Upper lobe of left lung (tissue), 6 donors: ENCODE measurements around the gene ECT2L. TPM values are rescaled to one million over a fixed set of nuclear protein-coding genes. Genes with fewer than 3 reads are reported as not detected.
"Not testable (repeated sequence)": the region's sequence is repeated elsewhere in the genome, so short reads cannot be mapped to it uniquely, and the experiment has no call there.

Source experiments
- ATAC-seq, 2 donors: fragments of 200-7000 bp; cut with Tn5 transposase; one replicate each; pipeline ENCODE4 v1.9.1; 2022; ENCODE audit warnings: mild to moderate bottlenecking in 2 of 2, moderate library complexity in 2 of 2; ENCODE audit not compliant: low FRiP score in 2 of 2
- DNase-seq, 2 donors: peaks; one replicate each; pipeline ENCODE4 v3.0.0-alpha.2; 2019 to 2020
- H3K27ac ChIP-seq, 4 donors: fragments of 200-600 bp; sonication (generic); one replicate each; pipeline ENCODE4 v1.5.1; 2016 to 2019
- H3K27me3 ChIP-seq, 4 donors: fragments of 200-600 bp; sonication (generic); one replicate each; pipeline ENCODE4 v1.5.1; 2017 to 2019
- H3K36me3 ChIP-seq, 4 donors: fragments of 200-600 bp; sonication (generic); one replicate each; pipeline ENCODE4 v1.5.1; 2016 to 2019
- H3K4me1 ChIP-seq, 4 donors: fragments of 200-600 bp; sonication (generic); one replicate each; pipeline ENCODE4 v1.5.1; 2018 to 2019
- H3K4me3 ChIP-seq, 4 donors: fragments of 200-600 bp; sonication (generic); one replicate each; pipeline ENCODE4 v1.5.1; 2017 to 2019; ENCODE audit warnings: mild to moderate bottlenecking in 2 of 4, moderate library complexity in 1 of 4
- H3K9me3 ChIP-seq, 4 donors: fragments of 200-600 bp; sonication (generic); one replicate each; pipeline ENCODE4 v1.5.1; 2018 to 2019
- EP300 ChIP-seq, 4 donors: sonication (generic); formaldehyde crosslinking; IDR thresholded peaks; one replicate each; pipeline ENCODE4 v1.5.1; 2017; ENCODE audit warnings: antibody characterized with exemption in 4 of 4, control low read depth in 2 of 4
- POLR2A ChIP-seq, 4 donors: fragments of 450-650 bp; IDR thresholded peaks; one replicate each; pipeline ENCODE4 v1.5.1; 2016 to 2017; ENCODE audit warnings: antibody characterized with exemption in 4 of 4, mild to moderate bottlenecking in 2 of 4
- POLR2AphosphoS5 ChIP-seq, 2 donors: sonication (generic); formaldehyde crosslinking; IDR thresholded peaks; one replicate each; pipeline ENCODE4 v1.5.1; 2017; ENCODE audit warnings: antibody characterized with exemption in 2 of 2
- WGBS, 2 donors: methylation state at CpG; one replicate each; pipeline ENCODE4 v1.1.5; 2017 to 2018; 5-methylcytosine and 5-hydroxymethylcytosine counted together
- total RNA-seq, 6 donors: library from RNA; depleted of rRNA in 4 of 6; stranded (reverse); fragments of >200 nt in 4 of 6; gene quantifications; one replicate each; pipeline versions ENCODE4 v1.1.0 to v1.2.1, GENCODE V29; 2016 to 2021
- TF ChIP-seq, protein P1 (sequence below), 6 experiments: fragments of 450-650 bp in 4 of 6; fragments of 200-600 bp in 2 of 6; sonication (generic) in 2 of 6; IDR thresholded peaks; one replicate each; pipeline ENCODE4 v1.5.1; 2016 to 2019; ENCODE audit warnings: antibody characterized with exemption in 6 of 6
- donor health status: DM: no; HTN: no; CAD: no; lungs with moderate emphysema.
- donor health status: DM: no; HTN: yes; CAD: no; lungs with severe emphysema.

The ECT2L gene
- total RNA-seq, 6 donors from 2014 or later = 0.20 to 28.4 (median 3.1) TPM

DNA sequence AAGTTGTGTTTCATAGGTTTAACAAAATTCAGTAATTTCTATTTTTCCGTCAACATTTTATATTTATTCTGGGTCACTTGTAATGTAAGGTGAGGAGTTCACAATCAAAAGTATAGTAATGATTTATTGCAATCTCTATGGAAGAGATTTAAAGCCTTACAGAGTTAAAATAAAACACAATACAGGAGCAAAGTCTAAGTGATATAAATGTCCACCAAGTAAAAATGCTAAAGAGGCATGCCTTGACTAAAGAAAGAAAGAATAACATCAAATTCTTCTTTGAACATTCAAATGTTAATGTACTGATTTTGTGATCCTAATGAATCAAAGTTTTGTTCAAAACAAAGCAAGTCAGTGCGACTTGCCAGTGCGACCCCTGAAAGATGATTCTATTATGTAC lies 130.7 kb downstream of the ECT2L start:
- no peak for ATAC-seq
- WGBS, 2 donors = 89 to 97% methylated on average over 3 of the region's 3 CpGs

GRCh38 chr6:138931660-138932059 lies 135.8 kb downstream of the ECT2L start:
- Histone ChIP-seq H3K4me3 (no peak overlapping the region), H3K9me3 (no peaks in the 10 kb centered on the region), H3K27me3 (no peaks in the 10 kb centered on the region), H3K4me1 (no peaks in the 10 kb centered on the region), H3K36me3 (peaks cover 0 to 31% (median 2%) of the 10 kb centered on the region in 4 donors), H3K27ac (no peak overlapping the region)
- 68 to 77% methylated on average over 1 of the region's 1 CpG for WGBS, 2 donors
- DNase-seq = no peak
- TF ChIP-seq POLR2A (IDR thresholded peaks at IDR 0.05) (no peak), POLR2AphosphoS5 (IDR thresholded peaks at IDR 0.05) (no peak), EP300 (IDR thresholded peaks at IDR 0.05) (no peak)
- TF ChIP-seq, protein P1, sequence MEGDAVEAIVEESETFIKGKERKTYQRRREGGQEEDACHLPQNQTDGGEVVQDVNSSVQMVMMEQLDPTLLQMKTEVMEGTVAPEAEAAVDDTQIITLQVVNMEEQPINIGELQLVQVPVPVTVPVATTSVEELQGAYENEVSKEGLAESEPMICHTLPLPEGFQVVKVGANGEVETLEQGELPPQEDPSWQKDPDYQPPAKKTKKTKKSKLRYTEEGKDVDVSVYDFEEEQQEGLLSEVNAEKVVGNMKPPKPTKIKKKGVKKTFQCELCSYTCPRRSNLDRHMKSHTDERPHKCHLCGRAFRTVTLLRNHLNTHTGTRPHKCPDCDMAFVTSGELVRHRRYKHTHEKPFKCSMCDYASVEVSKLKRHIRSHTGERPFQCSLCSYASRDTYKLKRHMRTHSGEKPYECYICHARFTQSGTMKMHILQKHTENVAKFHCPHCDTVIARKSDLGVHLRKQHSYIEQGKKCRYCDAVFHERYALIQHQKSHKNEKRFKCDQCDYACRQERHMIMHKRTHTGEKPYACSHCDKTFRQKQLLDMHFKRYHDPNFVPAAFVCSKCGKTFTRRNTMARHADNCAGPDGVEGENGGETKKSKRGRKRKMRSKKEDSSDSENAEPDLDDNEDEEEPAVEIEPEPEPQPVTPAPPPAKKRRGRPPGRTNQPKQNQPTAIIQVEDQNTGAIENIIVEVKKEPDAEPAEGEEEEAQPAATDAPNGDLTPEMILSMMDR (IDR thresholded peaks at IDR 0.05) = no peak
- no peak for ATAC-seq

More for the DNA sequence above, 130.7 kb downstream of the ECT2L start:
- TF ChIP-seq, protein P1 (IDR thresholded peaks at IDR 0.05) = no peak
- TF ChIP-seq POLR2AphosphoS5 (IDR thresholded peaks at IDR 0.05) = no peak
- no peak for TF ChIP-seq EP300 (IDR thresholded peaks at IDR 0.05)
- TF ChIP-seq POLR2A (IDR thresholded peaks at IDR 0.05) = no peak
- Histone ChIP-seq H3K36me3 (peaks cover 0 to 26% (median 2%) of the 10 kb centered on the region in 4 donors), H3K27ac (no peak overlapping the region), H3K4me3 (no peak overlapping the region), H3K9me3 (no peaks in the 10 kb centered on the region), H3K27me3 (no peaks in the 10 kb centered on the region), H3K4me1 (no peaks in the 10 kb centered on the region)
- DNase-seq = no peak

- WGBS, 2 donors = 95 to 100% methylated on average over 1 of the region's 1 CpG
- ATAC-seq, H3K27me3 ChIP-seq, H3K4me3 ChIP-seq, H3K27ac ChIP-seq, H3K4me1 ChIP-seq, H3K9me3 ChIP-seq, DNase-seq: not testable (repeated sequence)
- peaks cover 0 to 51% (median 3%) of the 10 kb centered on the region in 4 donors for H3K36me3 ChIP-seq
Measured at GRCh38 chr6:138936873-138937272, 141.0 kb downstream of the ECT2L start.

DNA sequence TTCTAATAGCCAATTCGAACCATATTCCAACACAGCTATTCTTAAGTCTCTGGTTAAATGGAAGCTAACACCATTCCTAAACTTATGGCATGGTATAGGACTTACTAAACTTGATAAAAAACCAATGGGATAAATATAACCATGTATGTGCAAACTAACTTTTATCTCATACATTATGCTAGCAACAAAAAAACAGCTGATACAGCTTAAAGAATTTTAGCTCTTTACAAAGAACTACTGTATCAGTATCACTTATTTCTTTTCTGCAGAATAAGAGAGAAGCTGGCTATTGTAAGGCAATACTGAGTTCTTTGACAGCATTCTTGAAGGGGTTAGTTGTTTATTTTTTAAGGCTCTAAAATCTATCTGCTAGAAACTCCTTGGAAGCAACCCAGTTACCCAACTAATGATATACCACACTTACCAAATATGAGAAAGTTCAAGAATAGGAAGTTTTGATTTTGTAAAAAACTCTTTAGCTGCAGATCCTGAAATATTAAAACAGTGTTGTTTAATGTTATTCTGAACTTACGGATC lies 147.3 kb downstream of the ECT2L start:
- H3K36me3 ChIP-seq = peaks cover 0 to 61% (median 17%) of the 10 kb centered on the region in 4 donors

DNA sequence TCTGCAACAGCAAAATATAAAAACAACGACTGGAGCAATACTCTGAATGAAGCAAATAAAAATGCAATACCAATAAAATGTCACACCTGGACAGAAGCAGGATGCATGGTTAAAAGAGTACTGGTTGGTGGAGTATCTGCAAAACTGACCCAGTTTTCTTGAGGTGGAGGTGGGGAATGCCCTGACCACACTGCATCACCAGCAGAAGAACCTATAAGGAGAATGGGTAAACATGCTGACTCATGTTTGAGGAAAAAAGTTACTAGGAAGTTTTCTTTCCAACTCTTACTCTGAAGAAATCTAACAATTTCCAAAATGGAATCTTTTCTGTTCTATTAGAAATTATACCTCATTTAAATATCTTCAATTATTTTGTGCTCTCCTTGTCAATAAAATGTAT lies 148.5 kb downstream of the ECT2L start:
- Histone ChIP-seq H3K4me1 (peaks cover 4 to 14% (median 9%) of the 10 kb centered on the region in 4 donors), H3K36me3 (peaks cover 0 to 58% (median 17%) of the 10 kb centered on the region in 4 donors), H3K9me3 (no peaks in the 10 kb centered on the region), H3K27ac (no peak overlapping the region), H3K4me3 (no peak overlapping the region), H3K27me3 (no peaks in the 10 kb centered on the region)
- DNase-seq = no peak
- 84 to 88% methylated on average over 1 of the region's 1 CpG for WGBS, 2 donors
- ATAC-seq = no peak
- TF ChIP-seq POLR2A (IDR thresholded peaks at IDR 0.05) (no peak), POLR2AphosphoS5 (IDR thresholded peaks at IDR 0.05) (no peak), EP300 (IDR thresholded peaks at IDR 0.05) (no peak)
- TF ChIP-seq, protein P1 (IDR thresholded peaks at IDR 0.05) = no peak

More for the DNA sequence above, 147.3 kb downstream of the ECT2L start:
- DNase-seq = no peak
- TF ChIP-seq, protein P1 (IDR thresholded peaks at IDR 0.05) = no peak
- TF ChIP-seq EP300 (IDR thresholded peaks at IDR 0.05) = no peak
- TF ChIP-seq POLR2AphosphoS5 (IDR thresholded peaks at IDR 0.05) = no peak
- no peak for TF ChIP-seq POLR2A (IDR thresholded peaks at IDR 0.05)
- H3K4me3 ChIP-seq = no peak overlapping the region
- no peaks in the 10 kb centered on the region for H3K27me3 ChIP-seq
- peaks cover 0 to 5% (median 0%) of the 10 kb centered on the region in 4 donors for H3K4me1 ChIP-seq
- H3K9me3 ChIP-seq = no peaks in the 10 kb centered on the region
- 97 to 98% methylated on average over 2 of the region's 2 CpGs for WGBS, 2 donors
- ATAC-seq = no peak
- no peak overlapping the region for H3K27ac ChIP-seq
